ENCODE measurements around the gene PACRG.

GRCh38 chr6:163293286-163293685 lies 565.5 kb downstream of the PACRG start:
- TF ChIP-seq CTCF (IDR thresholded peaks at IDR 0.05; ENCODE audit: extremely low read depth in 1 of 2, insufficient read depth in 1 of 2, low read depth in 1 of 2, low read length in 2 of 2) (no peak), EZH2 (IDR thresholded peaks at IDR 0.05; ENCODE audit: borderline replicate concordance, low read depth, low read length, severe bottlenecking) (no peak), POLR2A (IDR thresholded peaks at IDR 0.05; ENCODE audit: low read depth, low read length) (no peak), MYC (IDR thresholded peaks at IDR 0.05; ENCODE audit: low read depth, low read length) (no peak), MAX (IDR thresholded peaks at IDR 0.05; ENCODE audit: insufficient read depth, insufficient read length) (no peak), POLR2AphosphoS5 (IDR thresholded peaks at IDR 0.05; ENCODE audit: insufficient read depth, low read depth, low read length) (no peak), JUN (IDR thresholded peaks at IDR 0.05; ENCODE audit: borderline replicate concordance, insufficient read depth, insufficient read length, low read depth) (no peak), GATA2 (IDR thresholded peaks at IDR 0.05; ENCODE audit: insufficient read depth, insufficient read length, low read depth, low read length) (no peak)
